Hepatocyte (in vitro differentiated cells): ENCODE measurements around the gene PEAK1. TPM values are rescaled to one million over a fixed set of nuclear protein-coding genes. Genes with fewer than 3 reads are reported as not detected.

Experiments
- DNase-seq: peaks from one replicate; pipeline ENCODE4 v3.0.0-alpha.2; 2016; ENCODE audit warnings: low spot score
- H2AFZ ChIP-seq: fragments of 200-600 bp; sonication (generic); 2 replicates; pipeline ENCODE4 v1.6.0; 2016; ENCODE audit warnings: antibody characterized with exemption, mild to moderate bottlenecking
- H3K27ac ChIP-seq: fragments of 200-600 bp; sonication (generic); 2 replicates; pipeline ENCODE4 v1.5.1; 2016; ENCODE audit warnings: mild to moderate bottlenecking
- H3K27me3 ChIP-seq: fragments of 200-600 bp; sonication (generic); 2 replicates; pipeline ENCODE4 v1.6.1; 2016
- H3K36me3 ChIP-seq: fragments of 200-600 bp; sonication (generic); replicated peaks from 2 replicates; pipeline ENCODE4 v1.5.1; 2016; ENCODE audit warnings: low read depth; ENCODE audit not compliant: insufficient read depth
- H3K4me1 ChIP-seq: fragments of 200-600 bp; sonication (generic); 2 replicates; pipeline ENCODE4 v1.5.1; 2016; ENCODE audit warnings: mild to moderate bottlenecking, moderate library complexity; ENCODE audit not compliant: insufficient read depth
- H3K4me2 ChIP-seq: fragments of 200-600 bp; sonication (generic); 2 replicates; pipeline ENCODE4 v1.6.0; 2016
- H3K4me3 ChIP-seq: fragments of 200-600 bp; sonication (generic); 2 replicates; pipeline ENCODE4 v1.5.1; 2016; ENCODE audit warnings: mild to moderate bottlenecking
- H3K79me2 ChIP-seq: fragments of 200-600 bp; sonication (generic); 2 replicates; pipeline ENCODE4 v1.6.0; 2017; ENCODE audit warnings: mild to moderate bottlenecking
- H3K9me2 ChIP-seq: fragments of 200-600 bp; sonication (generic); replicated peaks from 2 replicates; pipeline ENCODE4 v1.6.0; 2017; ENCODE audit warnings: mild to moderate bottlenecking; ENCODE audit not compliant: insufficient read depth
- H3K9me3 ChIP-seq: fragments of 200-600 bp; sonication (generic); 2 replicates; pipeline ENCODE4 v1.5.1; 2016; ENCODE audit warnings: low read depth, mild to moderate bottlenecking
- H4K20me1 ChIP-seq: fragments of 200-600 bp; sonication (generic); 2 replicates; pipeline ENCODE4 v1.6.0; 2016; ENCODE audit warnings: mild to moderate bottlenecking; ENCODE audit not compliant: insufficient read depth, poor library complexity, severe bottlenecking
- EZH2 ChIP-seq: fragments of 200-600 bp; sonication (generic); IDR thresholded peaks from 2 replicates; pipeline ENCODE4 v1.6.1; 2016; ENCODE audit warnings: antibody characterized with exemption, mild to moderate bottlenecking, borderline replicate concordance
- EZH2phosphoT487 ChIP-seq: fragments of 200-600 bp; sonication (generic); IDR thresholded peaks from one replicate; pipeline ENCODE4 v1.6.1; 2018; ENCODE audit warnings: antibody characterized with exemption, mild to moderate bottlenecking, low read depth, moderate library complexity; ENCODE audit not compliant: unreplicated experiment, severe bottlenecking
- WGBS: methylation state at CpG from one replicate; pipeline ENCODE4 v1.1.6; 2016; ENCODE audit warnings: low lambda C conversion rate; ENCODE audit errors: missing lambda C conversion rate; 5-methylcytosine and 5-hydroxymethylcytosine counted together
- polyA plus RNA-seq: library from polyadenylated mRNA; unstranded; fragments of >200 nt; fragmentation: Nextera tagmentation; extraction: Ambion mirVana; gene quantifications from 2 replicates; pipeline ENCODE4 v1.2.1, GENCODE V29; 2016
- total RNA-seq: library from RNA; depleted of rRNA; stranded (reverse); fragments of >200 nt; gene quantifications from 2 replicates; pipeline ENCODE4 v1.2.3, GENCODE V29; 2014
- TF ChIP-seq, protein P1 (sequence below): fragments of 200-600 bp; sonication (generic); IDR thresholded peaks from 2 replicates; pipeline ENCODE4 v1.5.1; 2016; ENCODE audit warnings: antibody characterized with exemption, mild to moderate bottlenecking; ENCODE audit not compliant: poor library complexity

Gene PEAK1
- total and polyA plus RNA-seq, 2 experiments from 2014 or later = 8.1 to 27.1 TPM

DNA sequence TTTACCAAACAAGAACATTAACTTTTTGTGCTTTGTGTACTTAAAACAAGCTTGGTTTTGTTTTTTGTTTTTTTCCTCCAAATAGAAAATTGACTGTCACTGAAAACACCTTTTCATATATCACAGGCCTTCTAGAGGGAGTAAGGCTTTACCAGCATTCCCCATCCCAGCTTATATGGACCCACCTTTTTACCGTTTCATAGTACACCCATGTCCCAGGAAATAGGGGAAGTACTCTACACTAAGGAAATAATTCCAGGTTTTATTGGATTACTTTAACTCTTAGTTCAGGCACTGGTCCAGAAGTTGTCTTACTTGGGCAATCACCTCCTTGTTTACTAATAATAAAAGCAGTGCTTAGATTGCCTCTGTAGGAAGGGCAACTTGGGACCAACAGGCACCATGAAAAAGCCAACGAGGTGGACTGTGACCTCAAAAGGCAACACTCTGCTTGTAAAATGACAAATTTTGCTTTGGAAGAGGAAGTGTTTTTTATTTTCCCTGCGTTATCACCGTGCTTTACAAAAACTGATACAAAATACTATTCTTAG, 27.0 kb upstream of the PEAK1 start:
- peaks cover 83% of the 10 kb centered on the region for H3K79me2 ChIP-seq
- peak overlapping the region; percentile 14 for H3K27ac ChIP-seq
- no peak overlapping the region for H2AFZ ChIP-seq
- no peaks in the 10 kb centered on the region for H3K36me3 ChIP-seq
- peaks cover 33% of the 10 kb centered on the region for H4K20me1 ChIP-seq
- DNase-seq = peak; percentile 53
- 46% methylated on average over 4 of the region's 4 CpGs for WGBS
- H3K9me2 ChIP-seq = no peaks in the 10 kb centered on the region
- TF ChIP-seq, protein P1, sequence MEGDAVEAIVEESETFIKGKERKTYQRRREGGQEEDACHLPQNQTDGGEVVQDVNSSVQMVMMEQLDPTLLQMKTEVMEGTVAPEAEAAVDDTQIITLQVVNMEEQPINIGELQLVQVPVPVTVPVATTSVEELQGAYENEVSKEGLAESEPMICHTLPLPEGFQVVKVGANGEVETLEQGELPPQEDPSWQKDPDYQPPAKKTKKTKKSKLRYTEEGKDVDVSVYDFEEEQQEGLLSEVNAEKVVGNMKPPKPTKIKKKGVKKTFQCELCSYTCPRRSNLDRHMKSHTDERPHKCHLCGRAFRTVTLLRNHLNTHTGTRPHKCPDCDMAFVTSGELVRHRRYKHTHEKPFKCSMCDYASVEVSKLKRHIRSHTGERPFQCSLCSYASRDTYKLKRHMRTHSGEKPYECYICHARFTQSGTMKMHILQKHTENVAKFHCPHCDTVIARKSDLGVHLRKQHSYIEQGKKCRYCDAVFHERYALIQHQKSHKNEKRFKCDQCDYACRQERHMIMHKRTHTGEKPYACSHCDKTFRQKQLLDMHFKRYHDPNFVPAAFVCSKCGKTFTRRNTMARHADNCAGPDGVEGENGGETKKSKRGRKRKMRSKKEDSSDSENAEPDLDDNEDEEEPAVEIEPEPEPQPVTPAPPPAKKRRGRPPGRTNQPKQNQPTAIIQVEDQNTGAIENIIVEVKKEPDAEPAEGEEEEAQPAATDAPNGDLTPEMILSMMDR = no peak
- no peak for TF ChIP-seq EZH2phosphoT487
- H3K4me3 ChIP-seq = no peak overlapping the region
- H3K4me1 ChIP-seq = peaks cover 10% of the 10 kb centered on the region
- H3K27me3 ChIP-seq = no peaks in the 10 kb centered on the region
- no peak overlapping the region for H3K4me2 ChIP-seq
- H3K9me3 ChIP-seq = no peaks in the 10 kb centered on the region

DNA sequence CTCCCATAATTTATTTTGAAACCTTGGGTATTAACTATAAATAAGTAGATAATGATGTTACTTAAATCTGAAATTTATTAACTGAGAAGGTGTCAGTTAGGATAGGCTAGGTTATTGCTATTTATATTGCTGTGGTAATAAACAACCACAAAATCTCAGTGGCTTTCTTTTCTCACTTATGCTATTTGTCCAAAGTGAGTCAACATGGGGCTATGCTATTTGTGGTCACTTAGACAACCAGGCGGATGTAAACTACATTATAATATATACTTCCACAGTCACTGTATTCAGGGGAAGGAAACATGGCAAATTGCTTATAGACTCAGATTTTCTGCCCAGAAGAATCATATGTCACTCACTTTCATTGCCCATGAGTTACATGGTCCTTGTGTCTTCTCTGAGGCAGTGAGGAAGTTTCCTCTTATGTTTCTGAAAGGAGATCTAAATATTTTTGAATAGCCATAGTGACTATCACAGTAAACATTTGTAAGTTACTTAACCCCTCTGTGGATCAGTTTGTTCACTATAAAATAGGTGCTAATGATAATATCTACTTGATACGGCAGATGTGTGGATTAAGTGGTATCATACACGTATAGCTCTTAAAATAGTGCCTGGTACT, 20.6 kb upstream of the PEAK1 start:
- DNase-seq = no peak
- H3K4me3 ChIP-seq = no peak overlapping the region
- no peak overlapping the region for H2AFZ ChIP-seq
- H3K36me3 ChIP-seq = no peaks in the 10 kb centered on the region
- H3K27ac ChIP-seq = no peak overlapping the region
- no peaks in the 10 kb centered on the region for H3K9me2 ChIP-seq
- no peaks in the 10 kb centered on the region for H3K4me1 ChIP-seq
- no peaks in the 10 kb centered on the region for H3K27me3 ChIP-seq
- peaks cover 99% of the 10 kb centered on the region for H3K79me2 ChIP-seq
- peaks cover 55% of the 10 kb centered on the region for H4K20me1 ChIP-seq
- 58% methylated on average over 3 of the region's 3 CpGs for WGBS
- H3K9me3 ChIP-seq = no peaks in the 10 kb centered on the region
- TF ChIP-seq, protein P1 = no peak
- no peak for TF ChIP-seq EZH2phosphoT487
- TF ChIP-seq EZH2 = no peak
- H3K4me2 ChIP-seq = no peak overlapping the region

DNA sequence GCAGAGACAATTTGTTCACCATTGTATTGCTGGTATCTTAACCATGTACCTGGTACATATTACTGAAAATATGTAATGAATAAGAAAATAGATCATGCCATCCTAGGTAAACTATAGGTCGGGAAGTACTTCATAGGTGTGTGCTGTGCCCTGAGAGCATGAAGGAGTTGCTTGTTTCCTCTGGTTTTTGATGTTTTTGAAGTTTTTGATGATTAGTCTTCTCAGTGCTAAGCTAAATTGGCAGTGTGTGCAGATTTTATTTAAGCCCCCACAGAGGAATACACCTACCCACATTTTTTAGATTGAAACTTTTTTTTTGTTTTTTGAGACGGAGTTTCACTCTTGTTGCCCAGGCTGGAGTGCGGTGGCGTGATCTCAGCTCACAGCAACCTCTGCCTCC, 17.4 kb upstream of the PEAK1 start:
- H2AFZ ChIP-seq = no peak overlapping the region
- WGBS = 96% methylated on average over 4 of the region's 4 CpGs
- DNase-seq = no peak
- H3K27me3 ChIP-seq = no peaks in the 10 kb centered on the region
- no peaks in the 10 kb centered on the region for H3K9me3 ChIP-seq
- peaks cover 30% of the 10 kb centered on the region for H4K20me1 ChIP-seq
- no peak overlapping the region for H3K4me2 ChIP-seq
- H3K79me2 ChIP-seq = peaks cover 95% of the 10 kb centered on the region
- no peak overlapping the region for H3K4me3 ChIP-seq
- no peaks in the 10 kb centered on the region for H3K4me1 ChIP-seq
- TF ChIP-seq EZH2 = no peak
- TF ChIP-seq, protein P1 = no peak
- TF ChIP-seq EZH2phosphoT487 = no peak
- H3K27ac ChIP-seq = no peak overlapping the region
- H3K36me3 ChIP-seq = no peaks in the 10 kb centered on the region
- H3K9me2 ChIP-seq = no peaks in the 10 kb centered on the region
